H9 (cell line): ENCODE measurements around the gene ACOXL. TPM values are rescaled to one million over a fixed set of nuclear protein-coding genes. Genes with fewer than 3 reads are reported as not detected.

ENCODE experiments used
- DNase-seq: peaks from one replicate; pipeline ENCODE4 v3.0.0-alpha.2; 2017
- H2AFZ ChIP-seq: one replicate; pipeline ENCODE4 v1.6.1; 2013; ENCODE audit warnings: mild to moderate bottlenecking, low read length, control low read depth, moderate library complexity
- H2AK5ac ChIP-seq: 2 replicates; pipeline ENCODE4 v1.6.1; 2013; ENCODE audit warnings: low read length, control low read depth, mixed read lengths; ENCODE audit not compliant: insufficient read length
- H2BK120ac ChIP-seq: one replicate; pipeline ENCODE4 v1.6.1; 2013; ENCODE audit warnings: low read depth, mild to moderate bottlenecking, low read length, control low read depth, inconsistent platforms; ENCODE audit not compliant: poor library complexity, severe bottlenecking
- H2BK12ac ChIP-seq: 2 replicates; pipeline ENCODE4 v1.6.1; 2013; ENCODE audit warnings: low read length, control low read depth, mixed read lengths, low read depth; ENCODE audit not compliant: insufficient read length
- H2BK15ac ChIP-seq: 2 replicates; pipeline ENCODE4 v1.6.1; 2013; ENCODE audit warnings: low read depth, low read length, control low read depth
- H2BK20ac ChIP-seq: one replicate; pipeline ENCODE4 v1.6.1; 2013; ENCODE audit warnings: low read depth, mild to moderate bottlenecking, low read length, control low read depth, inconsistent platforms; ENCODE audit not compliant: poor library complexity, severe bottlenecking
- H2BK5ac ChIP-seq: 2 replicates; pipeline ENCODE4 v1.6.1; 2013; ENCODE audit warnings: low read length, control low read depth, mixed read lengths; ENCODE audit not compliant: insufficient read length
- H3K14ac ChIP-seq: 2 replicates; pipeline ENCODE4 v1.6.1; 2013; ENCODE audit warnings: low read length, control low read depth; ENCODE audit not compliant: insufficient read depth
- H3K18ac ChIP-seq: 2 replicates; pipeline ENCODE4 v1.6.1; 2013; ENCODE audit warnings: low read depth, mild to moderate bottlenecking, mixed read lengths, low read length, control low read depth; ENCODE audit not compliant: insufficient read length
- H3K23ac ChIP-seq: 2 replicates; pipeline ENCODE4 v1.6.1; 2013; ENCODE audit warnings: low read length, control low read depth, mixed read lengths, low read depth; ENCODE audit not compliant: insufficient read length
- H3K23me2 ChIP-seq: 2 replicates; pipeline ENCODE4 v1.6.1; 2013; ENCODE audit warnings: low read depth, mild to moderate bottlenecking, mixed read lengths, low read length, control low read depth; ENCODE audit not compliant: insufficient read length, poor library complexity, severe bottlenecking
- H3K27ac ChIP-seq: 2 replicates; pipeline ENCODE4 v1.5.1; 2013; ENCODE audit warnings: low read length, control low read depth, mixed read lengths, low read depth; ENCODE audit not compliant: insufficient read length
- H3K27me3 ChIP-seq: 2 replicates; pipeline ENCODE4 v1.6.1; 2013; ENCODE audit warnings: low read length, control low read depth, inconsistent platforms; ENCODE audit not compliant: insufficient read depth
- H3K4ac ChIP-seq: 2 replicates; pipeline ENCODE4 v1.6.1; 2013; ENCODE audit warnings: low read depth, mild to moderate bottlenecking, control low read depth, inconsistent platforms, low read length, moderate library complexity
- H3K4me1 ChIP-seq: 2 replicates; pipeline ENCODE4 v1.6.1; 2013; ENCODE audit warnings: low read length, control low read depth, inconsistent platforms; ENCODE audit not compliant: insufficient read depth
- H3K4me2 ChIP-seq: 2 replicates; pipeline ENCODE4 v1.6.1; 2013; ENCODE audit warnings: low read length, control low read depth, mixed read lengths; ENCODE audit not compliant: insufficient read length, insufficient read depth
- H3K56ac ChIP-seq: 2 replicates; pipeline ENCODE4 v1.6.1; 2013; ENCODE audit warnings: low read depth, mild to moderate bottlenecking, mixed read lengths, low read length, control low read depth; ENCODE audit not compliant: insufficient read length
- H3K79me1 ChIP-seq: 2 replicates; pipeline ENCODE4 v1.6.1; 2013; ENCODE audit warnings: low read depth, mild to moderate bottlenecking, moderate library complexity, low read length, control low read depth, inconsistent platforms; ENCODE audit not compliant: insufficient read depth, poor library complexity, severe bottlenecking
- H3K79me2 ChIP-seq: 2 replicates; pipeline ENCODE4 v1.6.1; 2013; ENCODE audit warnings: low read length, control low read depth, inconsistent platforms; ENCODE audit not compliant: insufficient read depth
- H3K9ac ChIP-seq: 2 replicates; pipeline ENCODE4 v1.6.1; 2013; ENCODE audit warnings: low read length, control low read depth, mixed read lengths; ENCODE audit not compliant: insufficient read length; ENCODE audit errors: extremely low read depth
- H3K9me3 ChIP-seq: one replicate; pipeline ENCODE4 v1.6.1; 2013; ENCODE audit warnings: low read depth, low read length, inconsistent platforms; ENCODE audit not compliant: control insufficient read depth
- H3T11ph ChIP-seq: one replicate; pipeline ENCODE4 v1.6.1; 2013; ENCODE audit warnings: mild to moderate bottlenecking, low read length, control low read depth, inconsistent platforms
- H4K20me1 ChIP-seq: one replicate; pipeline ENCODE4 v1.6.1; 2013; ENCODE audit not compliant: control insufficient read depth, insufficient read length, insufficient read depth
- H4K5ac ChIP-seq: 2 replicates; pipeline ENCODE4 v1.6.1; 2013; ENCODE audit warnings: low read depth, mild to moderate bottlenecking, mixed read lengths, low read length, control low read depth; ENCODE audit not compliant: insufficient read length
- H4K8ac ChIP-seq: replicated peaks from 2 replicates; pipeline ENCODE4 v1.6.1; 2013; ENCODE audit warnings: low read length, control low read depth, mixed read lengths, low read depth; ENCODE audit not compliant: insufficient read length
- H4K91ac ChIP-seq: 2 replicates; pipeline ENCODE4 v1.6.1; 2013; ENCODE audit warnings: low read depth, mild to moderate bottlenecking, moderate library complexity, mixed read lengths, low read length, control low read depth; ENCODE audit not compliant: insufficient read length
- H3K27ac Mint-ChIP-seq, 3 experiments: 2 replicates in 2 of 3; 3 replicates in 1 of 3; pipeline ENCODE4 v1.8.0; 2020 to 2021; ENCODE audit warnings: mixed read lengths in 3 of 3, mild to moderate bottlenecking in 1 of 3, moderate library complexity in 1 of 3
- H3K27me3 Mint-ChIP-seq: 2 replicates; pipeline ENCODE4 v1.8.0; 2021; ENCODE audit warnings: low read depth, mild to moderate bottlenecking, moderate library complexity, mixed read lengths
- H3K36me3 Mint-ChIP-seq, 3 experiments: 2 replicates in 2 of 3; 3 replicates in 1 of 3; pipeline ENCODE4 v1.8.0; 2020 to 2021; ENCODE audit warnings: low read depth in 3 of 3, mixed read lengths in 3 of 3; ENCODE audit not compliant: insufficient read depth in 1 of 3
- H3K4me1 Mint-ChIP-seq, 2 experiments: 2 replicates each; pipeline ENCODE4 v1.8.0; 2020; ENCODE audit warnings: mixed read lengths in 2 of 2
- H3K4me3 Mint-ChIP-seq, 2 experiments: 2 replicates in 1 of 2; 3 replicates in 1 of 2; pipeline ENCODE4 v1.8.0; 2020 to 2021; ENCODE audit warnings: mild to moderate bottlenecking in 2 of 2, mixed read lengths in 2 of 2, moderate library complexity in 1 of 2
- H3K9me3 Mint-ChIP-seq, 2 experiments: 2 replicates in 1 of 2; 3 replicates in 1 of 2; pipeline ENCODE4 v1.8.0; 2020; ENCODE audit warnings: mild to moderate bottlenecking in 2 of 2, mixed read lengths in 2 of 2, moderate library complexity in 1 of 2
- WGBS: extraction: QIAGEN DNeasy Blood & Tissue Kit; methylation state at CpG from one replicate; pipeline ENCODE4 v1.1.7; 2013; ENCODE audit warnings: missing lambda C conversion rate, low lambda C conversion rate, mixed read lengths; ENCODE audit not compliant: insufficient read length; ENCODE audit errors: extremely low coverage; 5-methylcytosine and 5-hydroxymethylcytosine counted together
- total RNA-seq: library from RNA; stranded (reverse); gene quantifications from 2 replicates; pipeline ENCODE4 v1.2.1, GENCODE V29; 2021
- TF ChIP-seq, protein P1 (sequence below): fragments of 200-600 bp; sonication (generic); conservative IDR thresholded peaks from 3 replicates; pipeline ENCODE4 v1.8.0; 2021; ENCODE audit warnings: antibody characterized with exemption, mild to moderate bottlenecking

Gene ACOXL
- total RNA-seq, 1 experiment from 2014 or later, result 37.6 TPM

DNA sequence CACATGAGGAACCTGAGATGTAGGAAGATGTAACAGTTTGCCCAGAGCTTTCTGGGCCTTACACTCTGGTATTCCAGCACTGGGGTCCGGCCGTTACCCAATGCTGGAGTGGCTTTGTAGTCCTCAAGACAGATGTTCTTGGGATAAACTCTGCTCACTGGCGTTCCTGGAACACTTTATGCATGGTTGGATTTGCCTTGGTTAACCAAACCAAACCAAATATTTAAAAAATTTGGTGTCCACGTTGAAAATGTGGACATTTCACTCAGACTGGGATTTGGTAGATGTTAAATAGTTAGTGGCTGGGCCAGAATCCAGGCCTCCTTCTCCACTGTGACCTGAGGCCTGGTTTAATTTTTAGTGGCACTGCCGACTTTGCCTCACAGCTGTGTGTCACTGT, 81.5 kb downstream of the ACOXL start:
- H3K79me1 ChIP-seq, result no peaks in the 10 kb centered on the region
- no peak overlapping the region for H4K5ac ChIP-seq
- H3K36me3 Mint-ChIP-seq, result peaks cover 19 to 54% (median 54%) of the 10 kb centered on the region in 3 experiments; a peak in 6 of 7 replicates
- TF ChIP-seq, protein P1, sequence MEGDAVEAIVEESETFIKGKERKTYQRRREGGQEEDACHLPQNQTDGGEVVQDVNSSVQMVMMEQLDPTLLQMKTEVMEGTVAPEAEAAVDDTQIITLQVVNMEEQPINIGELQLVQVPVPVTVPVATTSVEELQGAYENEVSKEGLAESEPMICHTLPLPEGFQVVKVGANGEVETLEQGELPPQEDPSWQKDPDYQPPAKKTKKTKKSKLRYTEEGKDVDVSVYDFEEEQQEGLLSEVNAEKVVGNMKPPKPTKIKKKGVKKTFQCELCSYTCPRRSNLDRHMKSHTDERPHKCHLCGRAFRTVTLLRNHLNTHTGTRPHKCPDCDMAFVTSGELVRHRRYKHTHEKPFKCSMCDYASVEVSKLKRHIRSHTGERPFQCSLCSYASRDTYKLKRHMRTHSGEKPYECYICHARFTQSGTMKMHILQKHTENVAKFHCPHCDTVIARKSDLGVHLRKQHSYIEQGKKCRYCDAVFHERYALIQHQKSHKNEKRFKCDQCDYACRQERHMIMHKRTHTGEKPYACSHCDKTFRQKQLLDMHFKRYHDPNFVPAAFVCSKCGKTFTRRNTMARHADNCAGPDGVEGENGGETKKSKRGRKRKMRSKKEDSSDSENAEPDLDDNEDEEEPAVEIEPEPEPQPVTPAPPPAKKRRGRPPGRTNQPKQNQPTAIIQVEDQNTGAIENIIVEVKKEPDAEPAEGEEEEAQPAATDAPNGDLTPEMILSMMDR, result no peak
- H2AFZ ChIP-seq, result no peak overlapping the region
- H3K23ac ChIP-seq, result no peak overlapping the region
- no peak overlapping the region for H3K4me2 ChIP-seq
- H2BK20ac ChIP-seq, result no peak overlapping the region
- H3K27ac Mint-ChIP-seq, result peak overlapping the region in 1 of 3 experiments; percentile 63; a peak in 1 of 7 replicates
- no peaks in the 10 kb centered on the region for H3K23me2 ChIP-seq
- H2BK120ac ChIP-seq, result no peak overlapping the region
- no peak overlapping the region for H2BK12ac ChIP-seq
- H2BK5ac ChIP-seq, result no peak overlapping the region
- no peak overlapping the region for H3K4ac ChIP-seq
- H3K18ac ChIP-seq, result no peak overlapping the region
- H3K27me3 Mint-ChIP-seq, result no peaks in the 10 kb centered on the region
- no peak overlapping the region for H2AK5ac ChIP-seq
- no peak overlapping the region for H3K4me3 Mint-ChIP-seq
- H3K4me1 Mint-ChIP-seq, result peaks cover 15 to 18% of the 10 kb centered on the region in 2 experiments
- H3K27ac ChIP-seq, result no peak overlapping the region
- H3K9me3 Mint-ChIP-seq, result no peaks in the 10 kb centered on the region
- H3K56ac ChIP-seq, result no peak overlapping the region
- no peak overlapping the region for H3K9ac ChIP-seq
- WGBS, result no CpG with 5 or more reads among the region's 5 CpGs
- DNase-seq, result no peak
- H3K9me3 ChIP-seq, result no peaks in the 10 kb centered on the region
- H4K20me1 ChIP-seq, result no peaks in the 10 kb centered on the region
- H3K14ac ChIP-seq, result no peak overlapping the region
- no peak overlapping the region for H3T11ph ChIP-seq
- H3K27me3 ChIP-seq, result no peaks in the 10 kb centered on the region
- H4K91ac ChIP-seq, result no peak overlapping the region
- H3K79me2 ChIP-seq, result no peaks in the 10 kb centered on the region
- no peak overlapping the region for H2BK15ac ChIP-seq
- H3K4me1 ChIP-seq, result no peaks in the 10 kb centered on the region
- no peak overlapping the region for H4K8ac ChIP-seq
